NCI-H446 treated with DMSO at 0.1 percent for 48 hours (cell line): ENCODE data around the gene TMEM63C.

ENCODE experiments used
- DNase-seq: peaks from one replicate; lab custom pipeline; 2025; lab: John Stamatoyannopoulos, UW

Gene TMEM63C

GRCh38 chr14:77181603-77182437, at the start of gene TMEM63C:
Gene TMEM63C (plus strand): TSS chr14:77181798. CDS start chr14:77218814, 37,016 bp downstream.
- peak; percentile 91 for DNase-seq

GRCh38 chr14:77131871-77132486, 49.6 kb upstream of the TMEM63C start:
- DNase-seq = no peak

GRCh38 chr14:77133720-77134338, 47.8 kb upstream of the TMEM63C start:
- no peak for DNase-seq

GRCh38 chr14:77139022-77139421, 42.6 kb upstream of the TMEM63C start:
- DNase-seq = no peak

- DNase-seq = peak; percentile 29
Observed at GRCh38 chr14:77139540-77140358, 41.8 kb upstream of the TMEM63C start.

GRCh38 chr14:77140359-77141213, 41.0 kb upstream of the TMEM63C start:
- DNase-seq = no peak

- DNase-seq = peak; percentile 69
Observed at GRCh38 chr14:77141214-77142004, 40.2 kb upstream of the TMEM63C start, which contains the start of gene ZDHHC22. Gene ZDHHC22 (minus strand): TSS chr14:77141791. CDS start chr14:77139738, 2,053 bp downstream.

- DNase-seq = no peak
Observed at GRCh38 chr14:77142005-77142800, 39.4 kb upstream of the TMEM63C start.

- DNase-seq = no peak
Observed at GRCh38 chr14:77143071-77143470, 38.5 kb upstream of the TMEM63C start.

- no peak for DNase-seq
Observed at GRCh38 chr14:77144412-77145115, 37.0 kb upstream of the TMEM63C start.

- no peak for DNase-seq
Observed at GRCh38 chr14:77145975-77146740, 35.4 kb upstream of the TMEM63C start.

- no peak for DNase-seq
Observed at GRCh38 chr14:77148510-77149231, 32.9 kb upstream of the TMEM63C start.

- DNase-seq = no peak
Observed at GRCh38 chr14:77151245-77151644, 30.4 kb upstream of the TMEM63C start.

- DNase-seq = peak; percentile 52
Observed at GRCh38 chr14:77151918-77152588, 29.5 kb upstream of the TMEM63C start.

- no peak for DNase-seq
Observed at GRCh38 chr14:77153802-77154201, 27.8 kb upstream of the TMEM63C start.

GRCh38 chr14:77154421-77154820, 27.2 kb upstream of the TMEM63C start:
- no peak for DNase-seq

- no peak for DNase-seq
Observed at GRCh38 chr14:77155083-77155482, 26.5 kb upstream of the TMEM63C start.
